Natural killer cell (primary cell): Measurements from ENCODE around the gene PRAMEF8. TPM values are rescaled to one million over a fixed set of nuclear protein-coding genes. Genes with fewer than 3 reads are reported as not detected.
"Not testable (repeated sequence)": the region's sequence is repeated elsewhere in the genome, so short reads cannot be mapped to it uniquely, and the experiment has no call there.

Source experiments
- ATAC-seq, 3 donors: fragments of 150-1000 bp in 2 of 3; fragments of 200-7000 bp in 1 of 3; cut with Tn5 transposase; 1 replicate in 1 of 3; 2 replicates in 2 of 3; pipeline ENCODE4 v1.10.0; 2021; ENCODE audit warnings: mild to moderate bottlenecking in 2 of 3, moderate library complexity in 2 of 3
- DNase-seq, 2 donors: peaks; one replicate each; pipeline versions ENCODE4 v3.0.0 to v3.0.0-alpha.2; 2013 to 2021; ENCODE audit warnings: mixed read lengths in 1 of 2
- H3K27ac ChIP-seq: one replicate; pipeline ENCODE4 v1.5.1; 2013; ENCODE audit warnings: mild to moderate bottlenecking, low read length
- H3K27me3 ChIP-seq: one replicate; pipeline ENCODE4 v1.6.1; 2013; ENCODE audit warnings: low read length; ENCODE audit not compliant: control insufficient read depth, insufficient read depth
- H3K36me3 ChIP-seq: one replicate; pipeline ENCODE4 v1.6.1; 2013; ENCODE audit warnings: low read length; ENCODE audit not compliant: control insufficient read depth, insufficient read depth
- H3K4me1 ChIP-seq: one replicate; pipeline ENCODE4 v1.6.1; 2013; ENCODE audit warnings: low read length; ENCODE audit not compliant: control insufficient read depth, insufficient read depth
- H3K4me3 ChIP-seq: one replicate; pipeline ENCODE4 v1.5.1; 2013; ENCODE audit warnings: low read length
- H3K9me3 ChIP-seq: one replicate; pipeline ENCODE4 v1.6.1; 2013; ENCODE audit warnings: low read length; ENCODE audit not compliant: control insufficient read depth, insufficient read depth
- H3K27ac Mint-ChIP-seq, 2 donors: one replicate each; pipeline ENCODE4 v1.8.0; 2022; ENCODE audit warnings: mild to moderate bottlenecking in 2 of 2, mixed read lengths in 2 of 2, moderate library complexity in 1 of 2
- H3K27me3 Mint-ChIP-seq, 2 donors: one replicate each; pipeline ENCODE4 v1.8.0; 2022; ENCODE audit warnings: low read depth in 2 of 2, mixed read lengths in 2 of 2
- H3K36me3 Mint-ChIP-seq: one replicate; pipeline ENCODE4 v1.8.0; 2022; ENCODE audit warnings: mixed read lengths
- H3K4me1 Mint-ChIP-seq, 2 donors: one replicate each; pipeline ENCODE4 v1.8.0; 2022; ENCODE audit warnings: mixed read lengths in 2 of 2
- H3K4me3 Mint-ChIP-seq: one replicate; pipeline ENCODE4 v1.8.0; 2022; ENCODE audit warnings: mild to moderate bottlenecking, moderate library complexity, mixed read lengths
- H3K9me3 Mint-ChIP-seq, 2 donors: one replicate each; pipeline ENCODE4 v1.8.0; 2022; ENCODE audit warnings: mixed read lengths in 2 of 2
- WGBS: methylation state at CpG from one replicate; pipeline ENCODE4 v1.1.7; 2013; ENCODE audit warnings: missing lambda C conversion rate; ENCODE audit not compliant: insufficient coverage; 5-methylcytosine and 5-hydroxymethylcytosine counted together
- intact Hi-C: fragments of 100-400 bp; cut with micrococcal nuclease; formaldehyde crosslinking; loops from one replicate; pipeline ENCODE4 v1.14.2; 2022
- total RNA-seq, 4 donors: library from RNA; stranded (reverse); fragments of 120-200 nt in 1 of 4; gene quantifications; one replicate each; pipeline versions ENCODE4 v1.2.3 to v1.2.4, GENCODE V29; 2013 to 2022

The PRAMEF8 gene
- total RNA-seq, 3 donors from 2014 or later (not counting 1 experiment from before 2014, with no cell fraction given) = not detected

GRCh38 chr1:13237572-13237971, 47.4 kb downstream of the PRAMEF8 start:
- H3K4me3 ChIP-seq, H3K9me3 Mint-ChIP-seq, H3K4me3 Mint-ChIP-seq, H3K9me3 ChIP-seq, H3K36me3 ChIP-seq, H3K36me3 Mint-ChIP-seq, H3K27ac ChIP-seq, intact Hi-C loops, H3K27ac Mint-ChIP-seq, H3K27me3 ChIP-seq, H3K4me1 Mint-ChIP-seq, H3K4me1 ChIP-seq, ATAC-seq, DNase-seq: not testable (repeated sequence)
- 88% methylated on average over 4 of the region's 4 CpGs for WGBS
- H3K27me3 Mint-ChIP-seq = peaks cover 0 to 24% of the 10 kb centered on the region in 2 donors

GRCh38 chr1:13234057-13234456, 50.9 kb downstream of the PRAMEF8 start:
- 88% methylated on average over 1 of the region's 1 CpG for WGBS
- H3K4me1 Mint-ChIP-seq, intact Hi-C loops, H3K27me3 Mint-ChIP-seq, H3K9me3 ChIP-seq, H3K4me1 ChIP-seq, H3K9me3 Mint-ChIP-seq, H3K27ac ChIP-seq, DNase-seq, H3K4me3 Mint-ChIP-seq, H3K36me3 Mint-ChIP-seq, ATAC-seq, H3K36me3 ChIP-seq, H3K27me3 ChIP-seq, H3K27ac Mint-ChIP-seq, H3K4me3 ChIP-seq: not testable (repeated sequence)

- H3K4me1 ChIP-seq, H3K9me3 Mint-ChIP-seq, DNase-seq, ATAC-seq, H3K4me1 Mint-ChIP-seq, H3K27me3 ChIP-seq, H3K27ac Mint-ChIP-seq, H3K9me3 ChIP-seq, H3K36me3 ChIP-seq, intact Hi-C loops, H3K36me3 Mint-ChIP-seq, H3K27ac ChIP-seq, H3K4me3 ChIP-seq, H3K27me3 Mint-ChIP-seq, H3K4me3 Mint-ChIP-seq: not testable (repeated sequence)
- 60% methylated on average over 1 of the region's 2 CpGs for WGBS
Observed at GRCh38 chr1:13232056-13232455, 52.9 kb downstream of the PRAMEF8 start.

Other genes with a start within 250 kb of the PRAMEF8 start
- gene PRAMEF27, start 228.6 kb downstream of the PRAMEF8 start, total RNA-seq = not detected
- gene HNRNPCL3, start 224.4 kb downstream of the PRAMEF8 start, total RNA-seq = not detected
- gene PRAMEF25, start 214.4 kb downstream of the PRAMEF8 start, total RNA-seq = not detected
- not detected for gene HNRNPCL2, start 168.3 kb downstream of the PRAMEF8 start, total RNA-seq
- not detected for gene PRAMEF26, start 129.1 kb downstream of the PRAMEF8 start, total RNA-seq
- gene HNRNPCL4, start 119.5 kb downstream of the PRAMEF8 start, total RNA-seq = not detected
- gene PRAMEF9, start 113.3 kb downstream of the PRAMEF8 start, total RNA-seq = not detected
- not detected for gene PRAMEF13, start 83.7 kb downstream of the PRAMEF8 start, total RNA-seq
- not detected for gene PRAMEF18, start 59.0 kb downstream of the PRAMEF8 start, total RNA-seq
- not detected for gene PRAMEF5, start 30.9 kb downstream of the PRAMEF8 start, total RNA-seq
- not detected for gene PRAMEF33, start 18.4 kb upstream of the PRAMEF8 start, total RNA-seq
- gene PRAMEF15, start 30.4 kb upstream of the PRAMEF8 start, total RNA-seq = not detected
- not detected for gene PRAMEF14, start 62.0 kb upstream of the PRAMEF8 start, total RNA-seq
- not detected for gene PRAMEF19, start 86.8 kb upstream of the PRAMEF8 start, total RNA-seq
- gene PRAMEF17, start 104.5 kb upstream of the PRAMEF8 start, total RNA-seq = not detected
- not detected for gene PRAMEF20, start 125.3 kb upstream of the PRAMEF8 start, total RNA-seq
- gene LRRC38, start 228.9 kb upstream of the PRAMEF8 start, total RNA-seq = not detected